Stimulated activated CD8-positive, alpha-beta memory T cell treated with anti-CD3 and anti-CD28 coated beads, Interleukin-2, amount 100 ng/mL, for 1 hour (primary cell): ENCODE data around the gene POLR2L.

Source experiments
- DNase-seq, 2 donors: peaks; one replicate each; pipeline ENCODE4 v3.0.0-alpha.2; 2020; ENCODE audit warnings: low read depth in 2 of 2

Gene POLR2L

GRCh38 chr11:794766-795633 lies 47.3 kb downstream of the POLR2L start:
- DNase-seq = no peak

- no peak for DNase-seq
Observed at GRCh38 chr11:794013-794765, 48.1 kb downstream of the POLR2L start.

GRCh38 chr11:793556-793955 lies 48.8 kb downstream of the POLR2L start:
- DNase-seq = no peak

GRCh38 chr11:792873-793272 lies 49.5 kb downstream of the POLR2L start:
- DNase-seq = no peak

GRCh38 chr11:792535-792821 lies 49.9 kb downstream of the POLR2L start:
- DNase-seq = no peak

GRCh38 chr11:791658-792534 lies 50.4 kb downstream of the POLR2L start:
- DNase-seq = no peak

- no peak for DNase-seq
Observed at GRCh38 chr11:790721-791564, 51.4 kb downstream of the POLR2L start.

- no peak for DNase-seq
Observed at GRCh38 chr11:789943-790342, 52.4 kb downstream of the POLR2L start, which contains the start of gene CEND1. Gene CEND1, minus strand, starts transcription at chr11:790090. Its CDS starts 1,514 bp downstream, at chr11:788576.
